Purkinje cell (primary cell): ENCODE measurements around the gene DENND4C. TPM values are rescaled to one million over a fixed set of nuclear protein-coding genes. Genes with fewer than 3 reads are reported as not detected.

Experiments
- polyA plus RNA-seq: library from polyadenylated mRNA; unstranded; fragments of >200 nt; fragmentation: Nextera tagmentation; gene quantifications from 2 replicates; pipeline ENCODE4 v1.2.1, GENCODE V29; 2014

The DENND4C gene
- polyA plus RNA-seq: 6.3 and 10.8 TPM in 2 replicates

GRCh38 chr9:19230355-19231125 lies at the start of gene DENND4C:
Gene DENND4C, plus strand, starts transcription at chr9:19230693. Its CDS starts 45,482 bp downstream, at chr9:19276175.

GRCh38 chr9:19408693-19409400 lies 178.4 kb downstream of the DENND4C start, which contains the start of gene ACER2:
Gene ACER2, plus strand, starts transcription at chr9:19409009. Its CDS starts 76 bp downstream, at chr9:19409085.

Other genes starting within 250 kb of the DENND4C start
- not detected in 2 replicates for gene SAXO1, start 197.5 kb upstream of the DENND4C start, polyA plus RNA-seq
- gene RRAGA, start 181.3 kb upstream of the DENND4C start, polyA plus RNA-seq: 115 and 130 TPM in 2 replicates
- gene HAUS6, start 127.8 kb upstream of the DENND4C start, polyA plus RNA-seq: 5.0 and 5.3 TPM in 2 replicates
- 0.27 and 0.95 TPM in 2 replicates for gene PLIN2, start 103.2 kb upstream of the DENND4C start, polyA plus RNA-seq
- gene RPS6, start 149.5 kb downstream of the DENND4C start, polyA plus RNA-seq: 612 and 654 TPM in 2 replicates
- gene ACER2, start 178.3 kb downstream of the DENND4C start, polyA plus RNA-seq: not detected in 2 replicates